ENCODE data around the gene HCCS. TPM values are rescaled to one million over a fixed set of nuclear protein-coding genes. Genes with fewer than 3 reads are reported as not detected.

The HCCS gene
- total RNA-seq, 1 experiment from 2014 or later = 28.2 TPM

DNA sequence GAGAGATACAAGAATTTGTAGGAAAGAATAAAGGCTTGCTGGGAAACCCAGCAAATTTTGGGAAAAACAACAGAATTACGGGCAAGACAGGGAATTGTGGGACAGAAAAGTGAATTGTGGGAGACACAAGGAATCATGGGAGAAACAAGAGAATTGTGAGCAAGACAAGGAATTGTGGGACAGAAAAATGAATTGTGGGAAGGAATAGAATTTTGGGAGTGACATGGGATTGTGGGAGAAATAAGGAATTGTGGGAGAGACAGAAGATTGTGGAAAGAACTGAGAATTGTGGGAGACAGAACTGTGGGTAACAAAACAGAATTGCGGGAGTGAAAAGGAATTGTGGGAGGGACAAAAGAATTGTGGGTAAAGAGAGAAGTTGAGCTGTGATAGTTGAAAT is 1.2 kb upstream of the HCCS start:
- Histone ChIP-seq H3K4me3 (replicated peaks in 1 of 2; ENCODE audit: low read depth in 1 of 2, low read length in 2 of 2) (peak overlapping the region; percentile 73 to 74), H3K27ac (ENCODE audit: low read depth, low read length) (no peak overlapping the region; the same call in 1 of the 2 replicates), H3K27me3 (ENCODE audit: insufficient read depth, low read length) (no peaks in the 10 kb centered on the region), H4K20me1 (ENCODE audit: insufficient read depth) (no peaks in the 10 kb centered on the region), H3K9me2 (ENCODE audit: insufficient read depth) (no peaks in the 10 kb centered on the region), H3K36me3 (ENCODE audit: control insufficient read depth in 1 of 2, insufficient read depth in 2 of 2, low read length in 2 of 2) (peaks cover 9 to 15% of the 10 kb centered on the region in 2 experiments; a peak in 3 of 4 replicates), H2AFZ (ENCODE audit: low read depth, low read length, poor library complexity, severe bottlenecking) (no peak overlapping the region), H3K79me2 (ENCODE audit: insufficient read depth, low read length) (peaks cover 39% of the 10 kb centered on the region), H3K4me2 (ENCODE audit: low read length) (peak overlapping the region; percentile 79), H3K4me1 (ENCODE audit: control insufficient read depth in 1 of 2, insufficient read depth in 2 of 2, low read length in 2 of 2) (peaks cover 2 to 13% of the 10 kb centered on the region in 2 experiments; a peak in 2 of 4 replicates), H3K9me3 (ENCODE audit: control insufficient read depth in 1 of 2, insufficient read depth in 1 of 2, low read depth in 1 of 2, low read length in 2 of 2) (no peaks in the 10 kb centered on the region), H3K9ac (ENCODE audit: low read length) (peak overlapping the region; percentile 94; the same call in 1 of the 2 replicates)
- RAD21 ChIA-PET (ENCODE audit: low non-redundant PET in 1 of 2, low total read pairs in 2 of 2, uncharacterized antibody in 2 of 2, unreplicated experiment in 2 of 2) = no interaction called here
- DNase-seq (ENCODE audit: low read depth, low spot score) (no peak), ATAC-seq (no peak)
- TF ChIP-seq JUND (IDR thresholded peaks at IDR 0.05) (no peak), POLR2A (IDR thresholded peaks at IDR 0.05; ENCODE audit: borderline replicate concordance, extremely low read depth, insufficient read depth, insufficient read length) (no peak), YY1 (IDR thresholded peaks at IDR 0.05; ENCODE audit: extremely low read depth, insufficient replicate concordance, low read depth, low read length) (no peak), EZH2 (IDR thresholded peaks at IDR 0.05) (no peak)
- TF ChIP-seq, protein P1, sequence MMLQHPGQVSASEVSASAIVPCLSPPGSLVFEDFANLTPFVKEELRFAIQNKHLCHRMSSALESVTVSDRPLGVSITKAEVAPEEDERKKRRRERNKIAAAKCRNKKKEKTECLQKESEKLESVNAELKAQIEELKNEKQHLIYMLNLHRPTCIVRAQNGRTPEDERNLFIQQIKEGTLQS (IDR thresholded peaks at IDR 0.05) = no peak
- TF ChIP-seq, protein P2, sequence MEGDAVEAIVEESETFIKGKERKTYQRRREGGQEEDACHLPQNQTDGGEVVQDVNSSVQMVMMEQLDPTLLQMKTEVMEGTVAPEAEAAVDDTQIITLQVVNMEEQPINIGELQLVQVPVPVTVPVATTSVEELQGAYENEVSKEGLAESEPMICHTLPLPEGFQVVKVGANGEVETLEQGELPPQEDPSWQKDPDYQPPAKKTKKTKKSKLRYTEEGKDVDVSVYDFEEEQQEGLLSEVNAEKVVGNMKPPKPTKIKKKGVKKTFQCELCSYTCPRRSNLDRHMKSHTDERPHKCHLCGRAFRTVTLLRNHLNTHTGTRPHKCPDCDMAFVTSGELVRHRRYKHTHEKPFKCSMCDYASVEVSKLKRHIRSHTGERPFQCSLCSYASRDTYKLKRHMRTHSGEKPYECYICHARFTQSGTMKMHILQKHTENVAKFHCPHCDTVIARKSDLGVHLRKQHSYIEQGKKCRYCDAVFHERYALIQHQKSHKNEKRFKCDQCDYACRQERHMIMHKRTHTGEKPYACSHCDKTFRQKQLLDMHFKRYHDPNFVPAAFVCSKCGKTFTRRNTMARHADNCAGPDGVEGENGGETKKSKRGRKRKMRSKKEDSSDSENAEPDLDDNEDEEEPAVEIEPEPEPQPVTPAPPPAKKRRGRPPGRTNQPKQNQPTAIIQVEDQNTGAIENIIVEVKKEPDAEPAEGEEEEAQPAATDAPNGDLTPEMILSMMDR (IDR thresholded peaks at IDR 0.05 in 2 of 3, conservative IDR thresholded peaks at IDR 0.05 in 1 of 3; ENCODE audit: borderline replicate concordance in 1 of 3, insufficient read depth in 1 of 3, low read depth in 2 of 3, low read length in 2 of 3) = no peak
- TF ChIP-seq, protein P3, sequence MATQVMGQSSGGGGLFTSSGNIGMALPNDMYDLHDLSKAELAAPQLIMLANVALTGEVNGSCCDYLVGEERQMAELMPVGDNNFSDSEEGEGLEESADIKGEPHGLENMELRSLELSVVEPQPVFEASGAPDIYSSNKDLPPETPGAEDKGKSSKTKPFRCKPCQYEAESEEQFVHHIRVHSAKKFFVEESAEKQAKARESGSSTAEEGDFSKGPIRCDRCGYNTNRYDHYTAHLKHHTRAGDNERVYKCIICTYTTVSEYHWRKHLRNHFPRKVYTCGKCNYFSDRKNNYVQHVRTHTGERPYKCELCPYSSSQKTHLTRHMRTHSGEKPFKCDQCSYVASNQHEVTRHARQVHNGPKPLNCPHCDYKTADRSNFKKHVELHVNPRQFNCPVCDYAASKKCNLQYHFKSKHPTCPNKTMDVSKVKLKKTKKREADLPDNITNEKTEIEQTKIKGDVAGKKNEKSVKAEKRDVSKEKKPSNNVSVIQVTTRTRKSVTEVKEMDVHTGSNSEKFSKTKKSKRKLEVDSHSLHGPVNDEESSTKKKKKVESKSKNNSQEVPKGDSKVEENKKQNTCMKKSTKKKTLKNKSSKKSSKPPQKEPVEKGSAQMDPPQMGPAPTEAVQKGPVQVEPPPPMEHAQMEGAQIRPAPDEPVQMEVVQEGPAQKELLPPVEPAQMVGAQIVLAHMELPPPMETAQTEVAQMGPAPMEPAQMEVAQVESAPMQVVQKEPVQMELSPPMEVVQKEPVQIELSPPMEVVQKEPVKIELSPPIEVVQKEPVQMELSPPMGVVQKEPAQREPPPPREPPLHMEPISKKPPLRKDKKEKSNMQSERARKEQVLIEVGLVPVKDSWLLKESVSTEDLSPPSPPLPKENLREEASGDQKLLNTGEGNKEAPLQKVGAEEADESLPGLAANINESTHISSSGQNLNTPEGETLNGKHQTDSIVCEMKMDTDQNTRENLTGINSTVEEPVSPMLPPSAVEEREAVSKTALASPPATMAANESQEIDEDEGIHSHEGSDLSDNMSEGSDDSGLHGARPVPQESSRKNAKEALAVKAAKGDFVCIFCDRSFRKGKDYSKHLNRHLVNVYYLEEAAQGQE (IDR thresholded peaks at IDR 0.05; ENCODE audit: low read depth) = no peak
- POLR2A ChIA-PET = no interaction called here
- CTCF ChIA-PET = no interaction called here
- intact Hi-C loops (cut with micrococcal nuclease) = loop anchor here (10.0 kb wide), 2 partner anchors 385 to 915 kb away; no protein-coding TSS in a partner anchor
- no TSS peak for BruUV-seq (replicated peaks)
